Activated naive CD8-positive, alpha-beta T cell (primary cell): ENCODE results near the gene UBAP1.
A peak's percentile ranks its signal among the peaks of the same experiment; 100 is the strongest.
"Not testable (repeated sequence)": the region's sequence is repeated elsewhere in the genome, so short reads cannot be mapped to it uniquely, and the experiment has no call there.

Experiments used
- H3K27ac Mint-ChIP-seq: one replicate; pipeline ENCODE4 v1.8.0; 2021; ENCODE audit warnings: mixed read lengths
- H3K27me3 Mint-ChIP-seq: one replicate; pipeline ENCODE4 v1.8.0; 2021; ENCODE audit warnings: mixed read lengths
- H3K36me3 Mint-ChIP-seq: one replicate; pipeline ENCODE4 v1.8.0; 2021; ENCODE audit warnings: mixed read lengths
- H3K4me1 Mint-ChIP-seq: one replicate; pipeline ENCODE4 v1.8.0; 2021; ENCODE audit warnings: low read depth, mixed read lengths
- H3K4me3 Mint-ChIP-seq: one replicate; pipeline ENCODE4 v1.8.0; 2021; ENCODE audit warnings: mild to moderate bottlenecking, mixed read lengths
- H3K9me3 Mint-ChIP-seq: one replicate; pipeline ENCODE4 v1.8.0; 2021; ENCODE audit warnings: low read depth, mixed read lengths

The UBAP1 gene

DNA sequence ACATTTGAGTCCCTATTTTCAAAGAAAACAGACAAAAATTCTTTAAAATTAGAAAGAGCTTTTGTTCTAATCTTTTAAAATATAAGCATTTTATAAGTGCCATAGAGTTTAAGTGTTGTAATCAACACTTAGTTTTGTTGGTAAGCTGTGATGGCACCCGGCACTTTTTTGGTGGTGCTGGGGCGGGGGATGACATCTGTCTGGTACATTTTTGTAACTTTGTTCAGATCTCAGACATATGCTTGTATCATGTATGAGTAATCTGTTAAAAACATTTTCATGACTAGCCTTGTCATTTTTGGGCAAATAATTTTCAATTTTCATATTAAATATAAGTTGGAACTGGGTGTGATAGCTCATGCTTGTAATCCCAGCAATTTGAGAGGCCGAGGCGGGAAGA lies 51.7 kb downstream of the UBAP1 start:
- H3K36me3 Mint-ChIP-seq, result peaks cover 5% of the 10 kb centered on the region
- H3K27ac Mint-ChIP-seq, result no peak overlapping the region
- H3K9me3 Mint-ChIP-seq, result no peaks in the 10 kb centered on the region
- H3K4me3 Mint-ChIP-seq, result no peak overlapping the region
- no peaks in the 10 kb centered on the region for H3K27me3 Mint-ChIP-seq
- peaks cover 7% of the 10 kb centered on the region for H3K4me1 Mint-ChIP-seq

DNA sequence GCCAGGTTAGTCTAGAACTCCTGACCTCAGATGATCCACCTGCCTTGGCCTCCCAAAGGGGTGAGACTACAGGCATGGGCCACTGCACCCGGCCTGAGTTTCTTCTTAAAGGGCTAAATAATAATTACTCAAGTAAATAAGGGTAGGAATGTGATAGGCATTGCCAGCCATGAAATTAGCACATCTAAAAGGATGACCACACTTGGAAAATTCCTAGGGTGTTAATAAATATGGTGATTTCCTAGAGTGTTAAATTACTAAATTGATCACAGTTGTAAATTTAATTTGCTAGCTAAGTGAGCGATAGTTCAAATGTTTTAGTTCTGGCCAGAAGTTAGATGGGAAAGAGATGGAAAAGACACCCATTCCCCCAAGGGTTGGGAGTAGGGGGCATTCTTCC lies 53.4 kb downstream of the UBAP1 start:
- Mint-ChIP-seq H3K27me3 (no peaks in the 10 kb centered on the region), H3K36me3 (peaks cover 11% of the 10 kb centered on the region), H3K27ac (no peak overlapping the region), H3K4me3 (no peak overlapping the region), H3K9me3 (no peaks in the 10 kb centered on the region), H3K4me1 (peaks cover 7% of the 10 kb centered on the region)

DNA sequence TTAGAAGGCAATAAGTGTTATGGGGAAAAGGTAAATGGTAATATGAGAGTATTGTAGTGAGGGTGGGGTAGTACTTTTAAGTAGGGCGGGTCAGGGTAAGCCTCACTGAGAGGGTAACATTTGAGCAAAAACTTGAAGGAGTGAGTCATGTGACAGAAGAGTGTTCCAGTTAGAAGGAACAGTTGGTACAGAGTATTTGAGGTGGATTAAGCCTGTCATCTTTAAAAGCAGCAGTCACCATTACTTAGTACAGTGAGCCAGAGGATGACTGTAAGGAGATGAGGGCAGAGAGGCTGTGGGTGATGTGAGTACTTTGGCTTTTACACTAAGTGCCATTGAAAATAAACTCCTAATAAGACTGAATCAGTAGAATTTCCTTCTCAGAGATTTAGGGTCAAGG lies 54.8 kb downstream of the UBAP1 start:
- H3K36me3 Mint-ChIP-seq, result peaks cover 10% of the 10 kb centered on the region

DNA sequence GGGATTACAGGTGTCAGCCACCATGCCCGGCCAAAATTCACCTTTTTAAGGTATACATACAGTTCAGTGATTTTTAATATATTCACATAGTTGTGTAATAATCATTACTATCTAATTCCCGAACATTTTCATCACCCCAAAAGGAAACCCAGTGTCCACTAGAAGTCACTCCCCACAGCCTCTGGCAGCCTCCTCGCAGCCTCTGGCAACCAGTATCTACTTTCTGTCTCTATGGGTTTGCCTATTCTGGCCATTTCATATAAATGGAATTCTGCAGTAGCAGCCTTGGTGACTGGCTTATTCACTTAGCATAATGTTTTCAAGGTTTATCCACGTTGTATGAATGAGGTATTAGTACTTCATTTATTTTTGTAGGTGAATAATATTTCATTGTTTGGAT lies 59.0 kb downstream of the UBAP1 start:
- Mint-ChIP-seq H3K27me3 (no peaks in the 10 kb centered on the region), H3K4me1 (peaks cover 21% of the 10 kb centered on the region), H3K27ac (no peak overlapping the region), H3K36me3 (peaks cover 17% of the 10 kb centered on the region), H3K9me3 (no peaks in the 10 kb centered on the region), H3K4me3 (no peak overlapping the region)

More for the DNA sequence above, 54.8 kb downstream of the UBAP1 start:
- H3K27me3 Mint-ChIP-seq, result no peaks in the 10 kb centered on the region
- H3K27ac Mint-ChIP-seq, result no peak overlapping the region
- H3K4me3 Mint-ChIP-seq, result no peak overlapping the region
- H3K4me1 Mint-ChIP-seq, result peaks cover 12% of the 10 kb centered on the region
- H3K9me3 Mint-ChIP-seq, result no peaks in the 10 kb centered on the region

DNA sequence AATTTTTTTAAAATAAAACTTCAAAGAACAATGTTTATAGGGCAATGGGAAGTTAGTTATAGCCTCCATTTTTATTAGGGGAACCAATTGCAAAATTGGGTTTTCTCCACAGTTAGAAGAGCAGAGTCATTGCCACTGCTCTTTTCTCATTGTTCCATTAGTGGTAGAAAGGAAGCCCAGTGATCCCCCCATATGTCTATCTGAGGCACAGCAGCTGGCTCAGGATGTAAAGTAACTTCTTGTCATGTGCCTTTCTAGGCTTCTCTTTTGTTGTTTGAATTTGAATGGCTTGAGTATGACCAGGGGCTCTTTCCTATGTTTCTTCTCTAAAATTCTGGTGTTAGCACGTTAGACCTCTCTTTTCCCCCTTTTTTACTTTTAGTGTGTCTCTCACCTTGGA lies 61.2 kb downstream of the UBAP1 start:
- H3K27me3 Mint-ChIP-seq, result no peaks in the 10 kb centered on the region
- H3K4me1 Mint-ChIP-seq, result peaks cover 23% of the 10 kb centered on the region
- H3K27ac Mint-ChIP-seq, result peak overlapping the region; percentile 89
- H3K9me3 Mint-ChIP-seq, result no peaks in the 10 kb centered on the region
- peaks cover 17% of the 10 kb centered on the region for H3K36me3 Mint-ChIP-seq
- no peak overlapping the region for H3K4me3 Mint-ChIP-seq

DNA sequence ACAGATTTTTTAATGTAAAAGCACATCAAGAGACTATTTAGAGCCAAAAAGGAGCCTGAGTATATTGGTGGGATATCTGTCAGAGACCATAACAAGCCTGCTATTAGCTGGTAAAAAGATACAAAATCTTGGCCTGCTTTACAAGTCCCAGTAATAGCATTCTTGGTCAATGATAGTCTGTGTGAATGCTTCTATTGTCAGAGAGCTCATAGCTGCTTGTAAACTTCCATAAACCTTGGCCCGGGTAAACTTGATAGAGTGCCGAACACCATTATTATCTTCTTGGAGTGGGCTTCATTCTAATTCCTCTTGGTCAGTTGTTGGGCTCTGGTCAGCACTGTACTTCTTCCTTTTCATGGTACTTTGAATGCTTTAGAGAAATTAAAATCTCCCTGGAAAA lies 64.0 kb downstream of the UBAP1 start:
- Mint-ChIP-seq H3K36me3 (peaks cover 11% of the 10 kb centered on the region), H3K27me3 (no peaks in the 10 kb centered on the region)

DNA sequence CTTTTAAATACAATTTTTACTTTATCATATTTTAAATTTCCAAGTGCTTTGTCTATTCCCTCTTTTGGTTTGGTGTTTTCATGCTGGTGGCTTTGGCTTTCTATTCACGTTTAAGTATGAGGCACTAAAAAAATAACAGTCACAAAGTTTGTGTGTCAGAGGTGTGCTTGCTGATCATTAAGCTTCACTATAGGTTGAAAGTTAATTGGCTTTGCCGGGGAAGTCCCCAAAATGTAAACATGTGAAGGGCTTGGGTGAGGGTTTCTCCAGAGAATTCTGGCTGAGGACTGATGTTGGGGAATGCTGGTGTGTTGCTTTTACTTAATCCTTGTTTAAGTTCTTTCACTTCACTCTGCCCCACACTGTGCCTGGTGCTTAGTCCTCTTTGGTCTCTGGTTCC lies 66.4 kb downstream of the UBAP1 start:
- H3K9me3 Mint-ChIP-seq, H3K27ac Mint-ChIP-seq, H3K36me3 Mint-ChIP-seq: not testable (repeated sequence)

More for the DNA sequence above, 64.0 kb downstream of the UBAP1 start:
- no peak overlapping the region for H3K27ac Mint-ChIP-seq
- H3K9me3 Mint-ChIP-seq, result no peaks in the 10 kb centered on the region
- H3K4me3 Mint-ChIP-seq, result no peak overlapping the region
- H3K4me1 Mint-ChIP-seq, result peaks cover 30% of the 10 kb centered on the region

DNA sequence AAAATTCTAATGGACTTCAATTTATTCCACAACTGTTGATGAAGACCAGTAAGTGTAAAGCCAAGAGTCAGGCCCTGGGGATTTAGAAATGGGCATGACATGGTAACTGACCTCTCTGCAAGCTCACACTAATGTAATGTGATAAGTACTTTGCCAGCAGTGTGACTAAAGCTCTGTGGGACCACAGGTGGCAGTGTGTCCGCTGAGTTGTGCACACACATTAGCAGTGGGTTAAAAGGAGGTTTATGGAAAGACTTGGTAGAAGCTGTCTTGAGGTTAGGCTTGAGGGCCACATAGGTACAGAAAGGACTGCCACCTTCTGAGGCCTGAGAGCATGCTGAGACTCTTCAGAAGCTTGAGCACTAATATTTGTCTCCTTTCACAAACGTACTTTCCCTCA lies 67.6 kb downstream of the UBAP1 start:
- Mint-ChIP-seq H3K4me3 (no peak overlapping the region), H3K27me3 (no peaks in the 10 kb centered on the region), H3K36me3 (peaks cover 6% of the 10 kb centered on the region), H3K4me1 (peaks cover 9% of the 10 kb centered on the region), H3K27ac (peak overlapping the region; percentile 34), H3K9me3 (no peaks in the 10 kb centered on the region)

More for the DNA sequence above, 66.4 kb downstream of the UBAP1 start:
- not testable (repeated sequence) for H3K27me3 Mint-ChIP-seq, H3K4me3 Mint-ChIP-seq
- H3K4me1 Mint-ChIP-seq, result peaks cover 14% of the 10 kb centered on the region

DNA sequence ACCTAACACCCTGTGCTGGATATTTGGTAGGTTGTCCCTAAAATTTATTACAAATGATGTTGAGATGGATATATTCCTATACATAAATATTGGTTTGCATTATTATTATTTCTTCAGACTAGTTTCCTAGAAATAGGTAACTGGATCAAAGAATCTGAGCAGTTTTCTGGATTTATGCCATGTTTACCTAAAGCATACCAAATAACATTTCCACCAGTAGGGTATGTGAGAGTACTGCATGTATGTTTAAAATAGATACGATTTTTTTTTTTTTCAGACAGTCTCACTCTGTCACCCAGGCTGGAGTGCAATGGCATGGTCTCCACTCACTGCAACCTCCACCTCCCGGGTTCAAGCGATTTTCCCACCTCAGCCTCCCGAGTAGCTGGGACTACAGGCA lies 68.9 kb downstream of the UBAP1 start:
- H3K27ac Mint-ChIP-seq, H3K36me3 Mint-ChIP-seq, H3K4me1 Mint-ChIP-seq, H3K9me3 Mint-ChIP-seq, H3K4me3 Mint-ChIP-seq, H3K27me3 Mint-ChIP-seq: not testable (repeated sequence)

DNA sequence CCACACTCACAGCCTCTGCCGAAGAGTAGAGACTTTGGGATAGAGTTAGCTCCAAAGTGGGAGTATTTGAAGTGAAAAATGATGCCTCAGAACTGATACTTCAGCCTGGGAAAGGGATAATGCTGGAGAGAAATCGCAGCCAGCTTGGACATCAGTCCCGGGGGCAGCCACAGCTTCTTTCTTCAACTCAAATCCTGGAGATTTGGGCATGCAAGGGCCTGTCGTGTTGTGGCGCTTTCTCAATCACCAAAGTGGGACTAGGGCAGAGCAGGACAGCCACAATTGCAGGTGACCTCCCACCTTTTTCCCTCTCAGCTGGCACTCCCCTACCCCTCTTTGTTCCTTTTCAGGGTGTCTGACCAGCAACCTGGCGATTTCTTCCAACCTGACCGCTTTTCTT lies 70.4 kb downstream of the UBAP1 start:
- H3K4me1 Mint-ChIP-seq, result peaks cover 7% of the 10 kb centered on the region
- peak overlapping the region; percentile 34 for H3K27ac Mint-ChIP-seq
- H3K36me3 Mint-ChIP-seq, result no peaks in the 10 kb centered on the region
- H3K27me3 Mint-ChIP-seq, result no peaks in the 10 kb centered on the region
- no peak overlapping the region for H3K4me3 Mint-ChIP-seq
- no peaks in the 10 kb centered on the region for H3K9me3 Mint-ChIP-seq

DNA sequence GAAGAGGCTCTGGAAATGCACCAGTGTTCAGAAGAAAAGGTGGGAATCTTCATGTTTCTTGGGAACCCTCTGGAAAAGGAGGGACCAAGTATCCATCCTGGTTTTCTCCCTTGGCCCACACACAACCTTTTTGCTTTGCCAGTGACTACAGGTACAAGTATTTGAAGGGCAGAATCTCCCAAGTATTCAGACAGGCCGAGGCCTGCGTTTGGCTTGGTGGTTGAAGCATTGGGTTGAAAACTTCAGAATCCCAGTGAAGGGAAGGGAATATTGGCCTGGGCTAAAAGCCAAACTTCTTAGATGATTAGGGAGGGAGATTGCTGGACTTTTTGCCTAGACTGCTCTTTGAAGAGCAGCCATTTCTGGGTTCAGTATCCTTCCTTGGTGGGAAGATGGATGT lies 71.9 kb downstream of the UBAP1 start:
- H3K36me3 Mint-ChIP-seq, result no peaks in the 10 kb centered on the region
- no peaks in the 10 kb centered on the region for H3K9me3 Mint-ChIP-seq
- no peak overlapping the region for H3K27ac Mint-ChIP-seq
- H3K4me3 Mint-ChIP-seq, result no peak overlapping the region
- peaks cover 7% of the 10 kb centered on the region for H3K4me1 Mint-ChIP-seq
- no peaks in the 10 kb centered on the region for H3K27me3 Mint-ChIP-seq

DNA sequence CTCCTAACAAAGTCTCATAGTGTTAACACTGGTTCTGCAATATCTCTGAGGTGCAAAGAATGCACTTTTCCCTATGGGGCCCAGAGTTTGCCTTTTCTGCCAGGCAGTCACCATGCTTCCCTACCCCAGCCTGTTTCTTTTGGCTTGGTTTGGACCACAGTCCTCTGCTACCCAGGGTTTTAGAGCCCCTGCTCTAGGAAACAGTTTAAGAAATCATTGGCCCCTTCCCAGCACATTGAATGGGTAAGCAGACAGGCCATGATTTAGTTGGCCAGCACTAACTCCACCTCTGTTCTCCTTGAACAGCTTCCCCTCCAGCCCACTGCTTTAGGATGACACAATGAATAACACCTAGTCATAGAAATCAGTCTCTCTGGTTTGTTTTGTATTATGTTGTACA lies 73.2 kb downstream of the UBAP1 start:
- peaks cover 11% of the 10 kb centered on the region for H3K4me1 Mint-ChIP-seq
- H3K27me3 Mint-ChIP-seq, result no peaks in the 10 kb centered on the region
- no peaks in the 10 kb centered on the region for H3K9me3 Mint-ChIP-seq
- H3K27ac Mint-ChIP-seq, result peak overlapping the region; percentile 41
- no peaks in the 10 kb centered on the region for H3K36me3 Mint-ChIP-seq
- H3K4me3 Mint-ChIP-seq, result no peak overlapping the region

DNA sequence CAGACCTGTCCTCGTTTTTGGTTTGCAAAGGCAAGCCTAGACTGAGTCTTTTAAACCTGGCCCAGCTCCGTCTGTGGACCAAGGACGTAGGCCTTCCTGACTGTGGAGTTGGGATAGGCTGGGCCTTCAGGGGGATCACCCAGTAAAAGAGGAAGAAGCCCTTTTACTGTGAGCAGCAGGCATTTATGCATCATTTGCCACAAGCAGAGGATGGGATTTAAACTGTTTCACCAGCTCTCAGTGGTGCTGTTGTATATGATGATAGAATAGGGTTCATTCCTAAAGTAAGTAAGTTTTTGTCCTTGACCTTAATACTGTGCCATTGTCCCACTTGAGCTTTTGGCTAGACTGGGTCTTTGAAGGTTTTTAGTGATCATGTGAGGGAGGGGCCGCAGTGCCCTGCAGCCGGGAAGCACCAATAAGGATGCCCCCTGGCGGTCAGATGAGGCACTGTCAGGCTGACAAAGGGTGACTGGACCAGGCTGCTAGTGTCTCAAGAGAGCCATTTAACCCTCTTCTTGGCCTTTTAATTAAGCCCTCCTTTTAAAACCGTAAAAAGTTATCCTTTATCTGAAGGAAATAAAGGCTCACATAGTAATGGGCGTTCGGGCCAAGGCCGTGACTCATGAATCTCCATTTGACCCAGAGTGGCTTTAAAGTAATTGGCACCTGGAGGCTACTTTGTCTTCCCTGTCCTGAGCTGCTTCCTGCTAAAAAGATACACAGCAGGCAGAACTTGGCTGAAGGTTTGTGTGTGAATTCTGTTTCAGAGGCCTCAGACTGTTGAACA lies 74.0 kb downstream of the UBAP1 start:
- peaks cover 20% of the 10 kb centered on the region for H3K4me1 Mint-ChIP-seq
- no peaks in the 10 kb centered on the region for H3K36me3 Mint-ChIP-seq
- H3K9me3 Mint-ChIP-seq, result no peaks in the 10 kb centered on the region
- H3K27me3 Mint-ChIP-seq, result no peaks in the 10 kb centered on the region
- H3K4me3 Mint-ChIP-seq, result no peak overlapping the region
- H3K27ac Mint-ChIP-seq, result peak overlapping the region; percentile 46

DNA sequence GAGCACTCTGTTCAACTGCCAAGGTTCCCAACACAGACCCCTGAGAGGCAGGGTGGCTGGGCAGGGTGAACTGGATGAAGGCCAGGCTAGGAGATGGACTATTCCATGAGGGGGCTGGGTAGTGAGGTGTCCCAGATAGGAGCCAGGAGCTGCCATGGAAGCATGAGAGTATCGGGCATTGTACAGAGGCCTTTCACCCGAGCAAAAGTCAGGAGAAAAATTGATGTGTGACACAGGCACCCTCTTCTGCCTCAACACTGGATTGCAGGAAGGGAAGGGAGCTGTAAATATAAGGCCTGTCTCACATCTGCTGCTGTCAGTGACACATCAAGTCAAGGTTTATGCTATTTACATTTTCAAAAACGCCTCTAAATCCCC lies 74.6 kb downstream of the UBAP1 start:
- no peaks in the 10 kb centered on the region for H3K9me3 Mint-ChIP-seq
- peaks cover 26% of the 10 kb centered on the region for H3K4me1 Mint-ChIP-seq
- H3K27me3 Mint-ChIP-seq, result no peaks in the 10 kb centered on the region
- H3K36me3 Mint-ChIP-seq, result no peaks in the 10 kb centered on the region
- peak overlapping the region; percentile 46 for H3K27ac Mint-ChIP-seq
- no peak overlapping the region for H3K4me3 Mint-ChIP-seq

DNA sequence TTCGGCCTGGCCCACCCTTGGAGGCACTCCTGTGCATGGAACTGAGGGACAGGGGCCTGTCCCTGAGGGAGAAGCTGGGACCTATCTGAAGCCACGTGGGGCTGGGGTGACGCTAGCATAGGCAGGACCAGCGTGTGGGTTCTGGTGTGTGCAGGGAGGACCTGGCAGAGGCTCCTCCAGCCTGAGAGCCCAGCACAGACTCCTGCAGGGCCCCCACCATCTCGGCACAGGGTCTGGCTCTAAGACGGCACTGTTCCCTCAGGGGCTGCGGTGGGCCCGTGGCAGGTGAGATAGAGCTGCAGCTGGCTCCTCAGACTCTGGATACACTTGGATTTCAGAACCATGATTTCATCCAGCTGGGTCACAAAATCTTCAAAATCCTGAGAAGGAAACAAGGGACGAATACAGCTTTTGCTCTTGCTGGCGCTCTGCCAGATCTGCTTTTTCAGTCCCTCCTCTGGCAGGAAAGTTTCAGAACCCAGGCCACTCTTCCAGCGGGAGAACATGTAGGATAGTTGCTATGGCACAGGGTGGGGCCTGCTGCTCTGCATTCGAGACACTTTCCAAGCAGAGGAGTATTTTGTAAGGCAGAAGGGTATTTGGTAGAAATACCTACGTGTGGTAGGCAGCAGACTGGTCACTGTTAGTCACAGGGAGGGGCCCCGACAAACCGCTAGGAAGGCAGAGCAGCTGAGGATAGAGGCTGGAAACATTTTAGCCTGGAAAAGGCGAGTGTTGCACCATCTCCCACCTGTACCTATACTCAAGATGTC lies 75.5 kb downstream of the UBAP1 start:
- Mint-ChIP-seq H3K27me3 (no peaks in the 10 kb centered on the region), H3K4me3 (no peak overlapping the region), H3K4me1 (peaks cover 29% of the 10 kb centered on the region), H3K36me3 (no peaks in the 10 kb centered on the region), H3K9me3 (no peaks in the 10 kb centered on the region), H3K27ac (no peak overlapping the region)
